Type B pancreatic cell (in vitro differentiated cells): ENCODE results near the gene HEG1. TPM values are rescaled to one million over a fixed set of nuclear protein-coding genes. Genes with fewer than 3 reads are reported as not detected.

ENCODE experiments used
- DNase-seq: peaks from one replicate; pipeline ENCODE4 v3.0.0; 2021; ENCODE audit warnings: mixed read lengths; ENCODE audit not compliant: unreplicated experiment; ENCODE audit errors: extremely low spot score
- H3K27ac Mint-ChIP-seq: 2 replicates; pipeline ENCODE4 v1.8.0; 2021; ENCODE audit warnings: mild to moderate bottlenecking, mixed read lengths
- H3K27me3 Mint-ChIP-seq: 2 replicates; pipeline ENCODE4 v1.8.0; 2021; ENCODE audit warnings: mixed read lengths
- H3K36me3 Mint-ChIP-seq: 2 replicates; pipeline ENCODE4 v1.8.0; 2021; ENCODE audit warnings: mixed read lengths
- H3K4me1 Mint-ChIP-seq: one replicate; pipeline ENCODE4 v1.8.0; 2021; ENCODE audit warnings: mixed read lengths; ENCODE audit not compliant: unreplicated experiment
- H3K4me3 Mint-ChIP-seq: 2 replicates; pipeline ENCODE4 v1.8.0; 2021; ENCODE audit warnings: mild to moderate bottlenecking, mixed read lengths
- H3K9me3 Mint-ChIP-seq: 2 replicates; pipeline ENCODE4 v1.8.0; 2021; ENCODE audit warnings: mixed read lengths
- CTCF ChIP-seq: fragments of 200-600 bp; sonication (generic); conservative IDR thresholded peaks from 2 replicates; pipeline ENCODE4 v1.5.0; 2021; ENCODE audit warnings: antibody characterized with exemption, mild to moderate bottlenecking
- total RNA-seq: library from RNA; stranded (reverse); gene quantifications from 2 replicates; pipeline ENCODE4 v1.2.1, GENCODE V29; 2021; ENCODE audit warnings: low replicate concordance

Gene HEG1
- total RNA-seq, 1 donor from 2014 or later = 43.1 TPM

- Mint-ChIP-seq H3K9me3 (no peaks in the 10 kb centered on the region), H3K27ac (peak overlapping the region; percentile 76), H3K4me3 (peak overlapping the region; percentile 88), H3K4me1 (peaks cover 35% of the 10 kb centered on the region), H3K36me3 (peaks cover 4% of the 10 kb centered on the region), H3K27me3 (peaks cover 56% of the 10 kb centered on the region)
- no peak for DNase-seq
- no peak for TF ChIP-seq CTCF
Observed at GRCh38 chr3:125055331-125055912, 375 bp downstream of the HEG1 start.

- no peak for DNase-seq
- H3K36me3 Mint-ChIP-seq = peaks cover 6% of the 10 kb centered on the region
- H3K4me1 Mint-ChIP-seq = peaks cover 37% of the 10 kb centered on the region
- peak overlapping the region; percentile 88 for H3K4me3 Mint-ChIP-seq
- H3K27me3 Mint-ChIP-seq = peaks cover 52% of the 10 kb centered on the region
- TF ChIP-seq CTCF = peak; percentile 23
- peak overlapping the region; percentile 76 for H3K27ac Mint-ChIP-seq
- no peaks in the 10 kb centered on the region for H3K9me3 Mint-ChIP-seq
Observed at GRCh38 chr3:125054449-125055329, 1.1 kb downstream of the HEG1 start.

- H3K4me1 Mint-ChIP-seq = peaks cover 37% of the 10 kb centered on the region
- peaks cover 56% of the 10 kb centered on the region for H3K27me3 Mint-ChIP-seq
- no peaks in the 10 kb centered on the region for H3K9me3 Mint-ChIP-seq
- peaks cover 6% of the 10 kb centered on the region for H3K36me3 Mint-ChIP-seq
- no peak for DNase-seq
- H3K4me3 Mint-ChIP-seq = peak overlapping the region; percentile 88
- TF ChIP-seq CTCF = no peak
- H3K27ac Mint-ChIP-seq = peak overlapping the region; percentile 49
Observed at GRCh38 chr3:125054062-125054448, 1.7 kb downstream of the HEG1 start.

GRCh38 chr3:125053304-125053699, 2.5 kb downstream of the HEG1 start:
- Mint-ChIP-seq H3K4me1 (peaks cover 41% of the 10 kb centered on the region), H3K27me3 (peaks cover 60% of the 10 kb centered on the region), H3K36me3 (peaks cover 6% of the 10 kb centered on the region), H3K4me3 (peak overlapping the region; percentile 88), H3K27ac (peak overlapping the region; percentile 49), H3K9me3 (no peaks in the 10 kb centered on the region)
- DNase-seq = no peak
- no peak for TF ChIP-seq CTCF

- peaks cover 6% of the 10 kb centered on the region for H3K36me3 Mint-ChIP-seq
- H3K27me3 Mint-ChIP-seq = peaks cover 57% of the 10 kb centered on the region
- TF ChIP-seq CTCF = no peak
- H3K4me3 Mint-ChIP-seq = peak overlapping the region; percentile 88
- DNase-seq = no peak
- no peak overlapping the region for H3K27ac Mint-ChIP-seq
- H3K4me1 Mint-ChIP-seq = peaks cover 41% of the 10 kb centered on the region
- no peaks in the 10 kb centered on the region for H3K9me3 Mint-ChIP-seq
Observed at GRCh38 chr3:125052624-125053303, 3.0 kb downstream of the HEG1 start.
